Central memory CD4-positive, alpha-beta T cell (primary cell): ENCODE measurements around the gene MBL2.

Experiments used
- DNase-seq: peaks from one replicate; pipeline ENCODE4 v3.0.0; 2022

The MBL2 gene

GRCh38 chr10:52739380-52740154 lies 33.0 kb downstream of the MBL2 start:
- DNase-seq, result no peak

DNA sequence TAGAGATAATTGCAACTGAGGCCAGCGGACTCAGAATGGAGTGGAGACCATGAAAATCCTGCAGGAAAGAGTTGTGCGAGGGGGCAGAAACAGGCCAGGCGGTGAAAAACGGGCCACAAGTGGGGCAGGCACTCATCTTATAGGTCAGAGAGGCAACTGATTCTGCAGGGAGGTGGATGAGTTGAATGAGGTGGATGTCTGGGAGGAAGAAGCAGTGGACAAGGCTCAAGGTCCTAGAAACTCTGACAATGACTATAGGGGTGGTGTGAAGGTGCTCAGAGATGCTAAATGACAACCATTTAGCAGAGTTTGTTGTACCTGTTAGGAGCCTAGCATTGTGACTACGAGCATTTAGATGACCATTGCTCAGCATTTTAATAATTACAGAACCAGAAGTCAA lies 33.6 kb downstream of the MBL2 start:
- no peak for DNase-seq

DNA sequence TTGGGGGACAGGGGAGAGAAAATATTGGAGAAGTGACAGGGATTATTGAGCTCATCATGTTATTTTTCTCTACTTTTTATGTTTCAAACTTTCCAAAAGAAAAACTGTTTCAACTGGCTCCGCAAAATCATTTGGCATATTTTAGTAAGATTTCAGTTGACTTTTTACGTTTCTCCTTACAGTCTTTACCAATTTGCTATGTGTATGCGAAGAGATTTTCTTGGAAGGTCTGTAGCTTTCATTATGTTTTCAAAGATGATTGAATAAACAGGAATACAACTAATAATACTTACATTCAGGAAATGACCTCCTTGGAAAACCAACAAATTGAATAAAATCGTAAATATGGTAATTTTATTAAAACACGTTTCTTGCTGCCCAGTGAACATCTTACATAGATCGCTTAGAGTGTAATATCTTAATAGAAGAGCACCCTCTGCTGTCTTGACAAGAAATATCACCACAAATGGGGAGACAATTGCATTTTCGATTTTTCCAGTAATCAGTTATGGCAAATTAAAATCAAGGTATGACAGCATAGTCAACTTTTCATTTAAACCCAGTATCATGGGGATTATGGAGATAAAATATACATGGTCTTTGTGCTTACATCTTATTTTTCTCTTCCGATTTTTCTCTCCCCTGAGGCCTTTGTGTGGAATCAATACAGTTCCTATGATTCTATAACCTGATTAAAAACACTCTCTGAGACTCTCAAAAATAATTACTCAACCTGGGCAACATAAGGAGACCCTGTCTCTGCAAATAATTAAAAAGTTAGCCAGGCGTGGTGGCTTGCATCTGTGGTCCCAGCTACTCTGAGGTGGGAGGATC lies 43.1 kb downstream of the MBL2 start:
- DNase-seq, result no peak

GRCh38 chr10:52720018-52720417 lies 52.6 kb downstream of the MBL2 start:
- DNase-seq, result no peak
